Naive thymus-derived CD4-positive, alpha-beta T cell (primary cell): ENCODE data around the gene METTL24. TPM values are rescaled to one million over a fixed set of nuclear protein-coding genes. Genes with fewer than 3 reads are reported as not detected.
A peak's percentile ranks its signal among the peaks of the same experiment; 100 is the strongest.

Source experiments
- ATAC-seq: fragments of 150-1000 bp; cut with Tn5 transposase; 2 replicates; pipeline ENCODE4 v1.10.0; 2021; ENCODE audit warnings: mild to moderate bottlenecking, moderate library complexity
- CTCF ChIA-PET: fragments of 350-600 bp; sonication (Branson Sonifier 250); formaldehyde crosslinking; loops from one replicate; lab custom pipeline; 2021; ENCODE audit warnings: antibody characterized with exemption; lab: Charles Lee
- POLR2A ChIA-PET: fragments of 350-600 bp; sonication (Branson Sonifier 250); formaldehyde crosslinking; loops from one replicate; lab custom pipeline; 2021; ENCODE audit warnings: antibody characterized with exemption, inconsistent platforms; lab: Charles Lee
- DNase-seq, 9 donors: peaks; one replicate each; pipeline versions ENCODE4 v3.0.0 to v3.0.0-alpha.2; 2020 to 2022; ENCODE audit warnings: mixed read lengths in 1 of 9
- H3K27ac ChIP-seq: one replicate; pipeline ENCODE4 v1.7.0; 2013; ENCODE audit warnings: mild to moderate bottlenecking, low read depth, low read length, moderate library complexity
- H3K27me3 ChIP-seq, 2 donors: one replicate each; pipeline ENCODE4 v1.7.0; 2013; ENCODE audit warnings: low read length in 2 of 2, mild to moderate bottlenecking in 2 of 2, moderate library complexity in 2 of 2; ENCODE audit not compliant: control insufficient read depth in 2 of 2, insufficient read depth in 2 of 2
- H3K36me3 ChIP-seq, 3 experiments: 1 replicate in 2 of 3; 2 replicates in 1 of 3; pipeline ENCODE4 v1.7.0; 2013; ENCODE audit warnings: low read length in 3 of 3, mild to moderate bottlenecking in 3 of 3, moderate library complexity in 1 of 3; ENCODE audit not compliant: insufficient read depth in 3 of 3, control insufficient read depth in 2 of 3
- H3K4me1 ChIP-seq, 2 donors: one replicate each; pipeline ENCODE4 v1.7.0; 2013; ENCODE audit warnings: low read length in 2 of 2, mild to moderate bottlenecking in 2 of 2, moderate library complexity in 1 of 2; ENCODE audit not compliant: control insufficient read depth in 2 of 2, insufficient read depth in 2 of 2
- H3K4me3 ChIP-seq: 2 replicates; pipeline ENCODE4 v1.7.0; 2013; ENCODE audit warnings: mild to moderate bottlenecking, low read length
- H3K9me3 ChIP-seq, 3 experiments: 1 replicate in 2 of 3; 2 replicates in 1 of 3; pipeline ENCODE4 v1.7.0; 2013; ENCODE audit warnings: low read length in 3 of 3; ENCODE audit not compliant: control insufficient read depth in 2 of 3
- H3K27ac Mint-ChIP-seq, 9 donors: one replicate each; pipeline ENCODE4 v1.8.0; 2020 to 2022; ENCODE audit warnings: mixed read lengths in 9 of 9, mild to moderate bottlenecking in 8 of 9, moderate library complexity in 5 of 9, inconsistent platforms in 2 of 9
- H3K27me3 Mint-ChIP-seq, 5 donors: one replicate each; pipeline ENCODE4 v1.8.0; 2021 to 2022; ENCODE audit warnings: mixed read lengths in 5 of 5, mild to moderate bottlenecking in 1 of 5
- H3K36me3 Mint-ChIP-seq, 5 donors: one replicate each; pipeline ENCODE4 v1.8.0; 2020 to 2022; ENCODE audit warnings: mixed read lengths in 5 of 5, mild to moderate bottlenecking in 3 of 5, inconsistent platforms in 1 of 5
- H3K4me1 Mint-ChIP-seq, 7 donors: one replicate each; pipeline ENCODE4 v1.8.0; 2020 to 2022; ENCODE audit warnings: mixed read lengths in 7 of 7, mild to moderate bottlenecking in 3 of 7, inconsistent platforms in 1 of 7
- H3K4me3 Mint-ChIP-seq, 10 donors: one replicate each; pipeline ENCODE4 v1.8.0; 2020 to 2022; ENCODE audit warnings: mild to moderate bottlenecking in 10 of 10, mixed read lengths in 10 of 10, moderate library complexity in 6 of 10, inconsistent platforms in 2 of 10
- H3K9me3 Mint-ChIP-seq, 11 donors: one replicate each; pipeline ENCODE4 v1.8.0; 2020 to 2022; ENCODE audit warnings: mixed read lengths in 11 of 11, mild to moderate bottlenecking in 4 of 11, inconsistent platforms in 1 of 11, moderate library complexity in 1 of 11
- intact Hi-C, 2 donors: fragments of 100-400 bp; cut with micrococcal nuclease; formaldehyde crosslinking; loops; one replicate each; pipeline ENCODE4 v1.15.1; 2023
- polyA plus RNA-seq, 2 donors: library from polyadenylated mRNA; unstranded; fragments of 300-500 nt; fragmentation: Illumina TruSeq; gene quantifications; one replicate each; pipeline ENCODE4 v1.2.3, GENCODE V29; 2021
- total RNA-seq, 6 experiments: library from RNA in 5 of 6; stranded (reverse) in 5 of 6; gene quantifications; 1 replicate in 5 of 6; 2 replicates in 1 of 6; pipeline ENCODE4 v1.2.3 and lab custom pipeline; 2021 to 2026

METTL24 gene
- total and polyA plus RNA-seq, 7 experiments from 2014 or later = 0.47 TPM; not detected in 6

DNA sequence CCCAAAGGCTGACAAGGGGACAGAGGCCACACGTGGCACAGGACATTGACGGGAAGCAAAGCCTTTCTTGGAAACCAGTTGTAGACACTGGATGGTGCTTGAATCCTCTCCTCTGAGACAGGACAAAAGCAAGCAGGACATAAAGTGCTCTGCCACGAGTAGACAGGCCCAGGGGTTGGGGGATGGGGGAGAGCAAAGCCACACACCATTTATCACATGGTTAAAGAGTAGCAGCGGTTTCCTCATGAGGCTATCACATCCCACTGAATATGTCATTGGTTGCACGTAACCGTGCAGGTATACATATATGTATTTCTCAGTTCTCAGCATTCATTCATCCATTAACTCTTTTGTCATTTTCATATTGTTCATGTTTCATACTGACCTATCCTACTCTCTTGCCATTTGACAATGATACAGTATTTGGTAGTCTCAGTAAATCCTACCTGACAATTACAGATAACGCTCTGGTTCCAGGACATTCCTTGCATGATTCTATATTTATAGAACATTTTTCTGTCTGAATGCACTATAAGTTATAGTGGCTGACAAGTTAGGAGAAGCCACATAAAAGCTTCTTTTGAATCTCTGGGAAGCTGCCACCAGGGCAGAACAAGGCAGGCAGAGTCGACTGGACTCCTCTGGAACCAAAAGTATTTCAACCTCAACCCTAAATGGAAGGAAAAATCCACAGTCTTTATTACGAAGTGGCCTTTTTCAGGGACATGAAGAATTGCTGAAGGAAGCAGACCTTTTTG, 23.5 kb downstream of the METTL24 start:
- no peak for ATAC-seq
- Histone ChIP-seq H3K27me3 (no peaks in the 10 kb centered on the region), H3K4me1 (no peaks in the 10 kb centered on the region), H3K27ac (no peak overlapping the region), H3K4me3 (no peak overlapping the region), H3K9me3 (no peaks in the 10 kb centered on the region), H3K36me3 (no peaks in the 10 kb centered on the region)
- POLR2A ChIA-PET = no interaction called here
- no peak for DNase-seq
- no peak overlapping the region for H3K4me3 Mint-ChIP-seq
- H3K36me3 Mint-ChIP-seq = no peaks in the 10 kb centered on the region
- CTCF ChIA-PET = no interaction called here
- H3K4me1 Mint-ChIP-seq = peaks cover 0 to 3% (median 0%) of the 10 kb centered on the region in 7 donors
- no peak overlapping the region for H3K27ac Mint-ChIP-seq
- no peaks in the 10 kb centered on the region for H3K9me3 Mint-ChIP-seq
- intact Hi-C loops = no loop called here
- peaks cover 0 to 18% (median 4%) of the 10 kb centered on the region in 5 donors for H3K27me3 Mint-ChIP-seq

DNA sequence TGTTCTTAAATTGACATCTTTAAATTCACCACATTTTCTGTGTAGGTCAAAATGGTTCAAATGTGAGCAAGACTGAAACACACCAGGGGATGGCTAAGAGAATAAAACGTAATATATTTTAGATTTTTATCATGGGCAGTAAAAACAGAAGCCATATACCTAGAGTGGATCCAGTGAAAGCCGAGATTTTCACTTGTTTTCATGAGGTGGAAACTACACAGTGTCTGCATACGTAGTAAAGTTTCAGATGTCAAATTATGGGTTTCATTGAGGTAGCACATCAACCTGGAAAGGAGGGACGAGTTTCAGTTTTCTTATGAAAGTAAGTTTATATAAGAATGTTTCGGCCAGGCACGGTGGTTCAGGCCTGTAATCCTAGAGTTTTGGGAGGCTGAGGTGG, 25.9 kb downstream of the METTL24 start:
- peaks cover 0 to 3% (median 0%) of the 10 kb centered on the region in 7 donors for H3K4me1 Mint-ChIP-seq

DNA sequence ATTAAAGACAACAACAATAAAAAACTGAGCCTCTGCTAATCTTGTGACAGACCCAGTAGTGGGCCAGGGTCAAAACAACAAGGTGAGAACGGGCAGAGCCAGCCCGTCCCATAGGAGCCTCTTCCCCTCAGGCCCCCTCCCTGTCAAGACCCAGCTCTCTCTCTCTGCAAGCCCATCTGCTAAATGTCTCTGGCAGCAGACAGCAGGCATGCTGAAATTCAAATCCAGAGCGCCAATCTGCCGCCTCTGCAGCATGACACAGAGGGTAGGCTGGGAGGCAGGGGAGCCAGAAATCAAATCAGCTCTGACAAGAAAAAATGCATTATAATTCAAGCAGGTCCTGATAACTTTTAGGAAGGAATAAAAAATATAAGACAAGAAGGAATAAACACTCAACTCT, 26.3 kb downstream of the METTL24 start:
- ATAC-seq (no peak), DNase-seq (no peak)
- Mint-ChIP-seq H3K27ac (peak overlapping the region in 1 of 9 donors; percentile 23), H3K27me3 (peaks cover 0 to 18% (median 4%) of the 10 kb centered on the region in 5 donors), H3K4me1 (peaks cover 0 to 3% (median 0%) of the 10 kb centered on the region in 7 donors), H3K4me3 (no peak overlapping the region), H3K36me3 (no peaks in the 10 kb centered on the region), H3K9me3 (no peaks in the 10 kb centered on the region)
- CTCF ChIA-PET = interaction anchor here (0.9 kb wide), 1 partner anchor 60 kb away, joined by 7 read pairs; no protein-coding TSS in a partner anchor
- intact Hi-C loops = no loop called here
- POLR2A ChIA-PET = no interaction called here
- Histone ChIP-seq H3K36me3 (no peaks in the 10 kb centered on the region), H3K9me3 (no peaks in the 10 kb centered on the region), H3K27ac (no peak overlapping the region), H3K4me1 (no peaks in the 10 kb centered on the region), H3K4me3 (no peak overlapping the region), H3K27me3 (no peaks in the 10 kb centered on the region)

More for the DNA sequence above, 25.9 kb downstream of the METTL24 start:
- H3K27ac ChIP-seq = no peak overlapping the region
- ChIA-PET POLR2A (no interaction called here), CTCF (no interaction called here)
- Mint-ChIP-seq H3K4me3 (no peak overlapping the region), H3K27me3 (peaks cover 0 to 18% (median 4%) of the 10 kb centered on the region in 5 donors), H3K9me3 (no peaks in the 10 kb centered on the region), H3K27ac (no peak overlapping the region), H3K36me3 (no peaks in the 10 kb centered on the region)
- no peaks in the 10 kb centered on the region for H3K36me3 ChIP-seq
- no peaks in the 10 kb centered on the region for H3K27me3 ChIP-seq
- intact Hi-C loops = no loop called here
- no peak for ATAC-seq
- H3K9me3 ChIP-seq = no peaks in the 10 kb centered on the region
- no peaks in the 10 kb centered on the region for H3K4me1 ChIP-seq
- no peak overlapping the region for H3K4me3 ChIP-seq
- no peak for DNase-seq

DNA sequence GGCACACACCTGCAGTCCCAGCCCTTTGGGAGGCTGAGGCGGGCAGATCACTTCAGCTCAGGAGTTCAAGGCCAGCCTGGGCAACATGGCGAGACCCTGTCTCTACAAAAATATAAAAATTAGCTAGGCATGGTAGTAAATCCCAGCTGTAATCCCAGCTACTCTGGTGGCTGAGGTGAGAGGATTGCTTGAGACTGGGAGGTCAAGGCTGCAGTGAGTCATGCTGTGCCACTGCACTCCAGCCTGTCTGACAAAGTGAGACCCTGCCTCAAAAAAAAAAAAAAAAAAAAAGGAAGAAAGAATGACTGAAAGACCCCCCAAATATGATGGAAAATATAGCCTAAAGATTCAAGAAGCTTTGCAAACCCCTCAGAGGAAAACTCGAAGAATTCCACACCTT, 26.8 kb downstream of the METTL24 start:
- Mint-ChIP-seq H3K36me3 (no peaks in the 10 kb centered on the region), H3K9me3 (no peaks in the 10 kb centered on the region), H3K4me3 (no peak overlapping the region), H3K4me1 (peaks cover 0 to 3% (median 0%) of the 10 kb centered on the region in 7 donors), H3K27me3 (peaks cover 0 to 18% (median 4%) of the 10 kb centered on the region in 5 donors), H3K27ac (peak overlapping the region in 1 of 9 donors; percentile 23)
- ATAC-seq (no peak), DNase-seq (no peak)
- no peaks in the 10 kb centered on the region for H3K4me1 ChIP-seq
- no peaks in the 10 kb centered on the region for H3K36me3 ChIP-seq
- H3K27me3 ChIP-seq = no peaks in the 10 kb centered on the region
- intact Hi-C loops = no loop called here
- H3K9me3 ChIP-seq = no peaks in the 10 kb centered on the region
- H3K4me3 ChIP-seq = no peak overlapping the region
- no peak overlapping the region for H3K27ac ChIP-seq
- ChIA-PET POLR2A (no interaction called here), CTCF (interaction anchor here (0.9 kb wide), 1 partner anchor 61 kb away, joined by 7 read pairs; no protein-coding TSS in a partner anchor)

DNA sequence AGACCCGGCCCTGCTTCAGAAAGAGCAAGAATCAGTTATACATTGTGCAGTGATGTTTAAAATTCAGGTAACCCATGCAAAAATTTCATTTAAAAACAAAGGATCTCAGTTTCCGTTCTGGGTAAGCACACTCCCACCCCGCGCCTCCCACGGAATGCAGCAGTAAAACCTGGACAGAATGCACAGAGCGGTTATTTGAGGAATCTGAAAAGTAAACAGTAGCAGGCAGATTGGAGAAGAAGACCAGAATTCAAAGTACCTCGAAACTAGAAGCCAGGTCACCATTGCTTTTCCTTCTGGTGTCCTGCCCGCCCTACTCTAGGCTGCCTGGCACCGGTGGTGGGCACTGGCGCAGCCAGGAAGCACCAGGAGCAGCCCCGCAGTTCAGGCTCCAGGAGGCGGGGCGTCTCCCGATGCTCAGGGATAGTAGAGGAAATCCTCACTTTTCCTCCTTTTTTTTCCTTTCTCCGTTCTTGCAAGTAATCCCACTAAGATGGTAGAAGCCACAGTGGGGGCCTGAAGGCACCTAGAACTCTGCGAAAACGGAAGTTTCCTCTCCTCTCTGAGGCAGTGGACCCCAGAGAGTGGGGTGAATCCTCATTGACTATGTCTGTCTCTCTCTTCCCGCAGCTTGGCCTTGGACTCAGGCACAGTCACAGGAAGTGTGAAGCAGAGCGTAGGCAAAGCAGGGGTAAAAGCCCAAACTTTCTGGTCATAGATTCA, 28.3 kb downstream of the METTL24 start:
- no peaks in the 10 kb centered on the region for H3K36me3 ChIP-seq
- no peaks in the 10 kb centered on the region for H3K27me3 ChIP-seq
- ATAC-seq (no peak), DNase-seq (no peak)
- H3K9me3 ChIP-seq = no peaks in the 10 kb centered on the region
- H3K4me3 ChIP-seq = no peak overlapping the region
- POLR2A ChIA-PET = no interaction called here
- no peak overlapping the region for H3K27ac Mint-ChIP-seq
- peaks cover 0 to 3% (median 0%) of the 10 kb centered on the region in 7 donors for H3K4me1 Mint-ChIP-seq
- CTCF ChIA-PET = interaction anchor here (0.6 kb wide), 1 partner anchor 9 kb away, joined by 3 read pairs; no protein-coding TSS in a partner anchor
- H3K4me3 Mint-ChIP-seq = no peak overlapping the region
- H3K4me1 ChIP-seq = no peaks in the 10 kb centered on the region
- H3K36me3 Mint-ChIP-seq = no peaks in the 10 kb centered on the region
- no peaks in the 10 kb centered on the region for H3K9me3 Mint-ChIP-seq
- peaks cover 0 to 17% (median 9%) of the 10 kb centered on the region in 5 donors for H3K27me3 Mint-ChIP-seq
- H3K27ac ChIP-seq = no peak overlapping the region
- intact Hi-C loops = no loop called here

DNA sequence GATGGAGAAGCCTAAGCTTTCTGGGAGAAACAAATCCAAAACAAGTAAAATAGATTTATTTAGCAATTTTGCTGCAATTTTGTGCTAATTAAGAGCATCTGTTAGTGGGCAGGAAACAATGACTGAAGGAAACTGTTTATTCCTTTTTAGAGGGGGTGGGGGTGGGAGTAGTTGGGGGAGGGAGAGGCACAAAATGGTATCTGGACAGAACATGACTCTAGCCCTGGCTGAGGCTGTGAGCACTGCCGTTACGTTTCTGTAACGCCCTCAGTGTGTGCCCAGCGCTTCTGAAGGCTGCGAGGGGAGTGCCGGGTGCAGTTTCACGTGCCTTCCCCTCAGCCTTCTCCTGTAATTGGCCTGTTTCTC, 28.8 kb downstream of the METTL24 start:
- Histone ChIP-seq H3K36me3 (no peaks in the 10 kb centered on the region), H3K4me1 (no peaks in the 10 kb centered on the region), H3K27me3 (no peaks in the 10 kb centered on the region), H3K27ac (no peak overlapping the region), H3K4me3 (no peak overlapping the region), H3K9me3 (no peaks in the 10 kb centered on the region)
- DNase-seq (no peak), ATAC-seq (no peak)
- Mint-ChIP-seq H3K36me3 (no peaks in the 10 kb centered on the region), H3K4me3 (no peak overlapping the region), H3K27me3 (peaks cover 0 to 14% (median 9%) of the 10 kb centered on the region in 5 donors), H3K4me1 (peaks cover 0 to 3% (median 0%) of the 10 kb centered on the region in 7 donors), H3K9me3 (no peaks in the 10 kb centered on the region), H3K27ac (no peak overlapping the region)
- CTCF ChIA-PET = no interaction called here
- POLR2A ChIA-PET = no interaction called here
- intact Hi-C loops = no loop called here
